Astrocyte of the hippocampus (primary cell): ENCODE results near the gene PIK3R3.

Experiments
- DNase-seq: peaks from one replicate; pipeline ENCODE4 v3.0.0; 2011; ENCODE audit warnings: low read depth, low spot score

Gene PIK3R3

GRCh38 chr1:46132529-46133180, at the start of gene PIK3R3:
TSS of gene PIK3R3 (minus strand) at chr1:46132629. CDS start at chr1:46131952, 677 bp downstream.
- peak; percentile 100 for DNase-seq

GRCh38 chr1:46181343-46182260, 49.2 kb upstream of the PIK3R3 start:
- DNase-seq = peak; percentile 39

- no peak for DNase-seq
Measured at GRCh38 chr1:46180082-46180616, 47.7 kb upstream of the PIK3R3 start.

GRCh38 chr1:46179138-46180081, 47.0 kb upstream of the PIK3R3 start:
- DNase-seq = peak; percentile 93

GRCh38 chr1:46176211-46176865, 43.9 kb upstream of the PIK3R3 start, which contains the start of gene P3R3URF:
TSS of gene P3R3URF (minus strand) at chr1:46176488. CDS start at chr1:46176471, 17 bp downstream.
- no peak for DNase-seq

- no peak for DNase-seq
Measured at GRCh38 chr1:46175243-46175642, 42.8 kb upstream of the PIK3R3 start.

GRCh38 chr1:46174448-46175231, 42.2 kb upstream of the PIK3R3 start, which contains the start of gene TSPAN1:
TSS of gene TSPAN1 (plus strand) at chr1:46175087. CDS start at chr1:46181108, 6,021 bp downstream.
- no peak for DNase-seq

GRCh38 chr1:46173361-46173856, 41.0 kb upstream of the PIK3R3 start:
- DNase-seq = peak; percentile 31

GRCh38 chr1:46172321-46172720, 39.9 kb upstream of the PIK3R3 start:
- DNase-seq = no peak

- DNase-seq = no peak
Measured at GRCh38 chr1:46171871-46172270, 39.4 kb upstream of the PIK3R3 start.

GRCh38 chr1:46171351-46171750, 38.9 kb upstream of the PIK3R3 start:
- no peak for DNase-seq

GRCh38 chr1:46169811-46170454, 37.5 kb upstream of the PIK3R3 start:
- no peak for DNase-seq

- no peak for DNase-seq
Measured at GRCh38 chr1:46168477-46168876, 36.0 kb upstream of the PIK3R3 start.

- DNase-seq = peak; percentile 42
Measured at GRCh38 chr1:46166521-46167462, 34.4 kb upstream of the PIK3R3 start.

- no peak for DNase-seq
Measured at GRCh38 chr1:46160212-46160611, 27.8 kb upstream of the PIK3R3 start.

- DNase-seq = no peak
Measured at GRCh38 chr1:46159516-46159915, 27.1 kb upstream of the PIK3R3 start.

- DNase-seq = no peak
Measured at GRCh38 chr1:46158312-46159281, 26.2 kb upstream of the PIK3R3 start.
